Rectal smooth muscle tissue (tissue), 1 donor: ENCODE measurements around the gene KRT83.
"Not testable (repeated sequence)": the region's sequence is repeated elsewhere in the genome, so short reads cannot be mapped to it uniquely, and the experiment has no call there.

ENCODE experiments used
- H3K27ac ChIP-seq: one replicate; pipeline ENCODE4 v1.7.0; 2013; ENCODE audit warnings: low read depth, low read length, inconsistent platforms
- H3K27me3 ChIP-seq: one replicate; pipeline ENCODE4 v1.7.0; 2013; ENCODE audit warnings: low read length; ENCODE audit not compliant: control insufficient read depth, insufficient read depth
- H3K36me3 ChIP-seq: one replicate; pipeline ENCODE4 v1.7.0; 2013; ENCODE audit warnings: low read length; ENCODE audit not compliant: control insufficient read depth, insufficient read depth
- H3K4me1 ChIP-seq: one replicate; pipeline ENCODE4 v1.7.0; 2013; ENCODE audit warnings: low read length; ENCODE audit not compliant: control insufficient read depth, insufficient read depth
- H3K4me3 ChIP-seq: one replicate; pipeline ENCODE4 v1.7.0; 2013; ENCODE audit warnings: low read length
- H3K9ac ChIP-seq: one replicate; pipeline ENCODE4 v1.7.0; 2013; ENCODE audit warnings: low read length

Gene KRT83

GRCh38 chr12:52322069-52322468, 871 bp upstream of the KRT83 start:
- H3K9ac ChIP-seq, result no peak overlapping the region
- no peaks in the 10 kb centered on the region for H3K27me3 ChIP-seq
- H3K4me1 ChIP-seq, result no peaks in the 10 kb centered on the region
- H3K4me3 ChIP-seq, result no peak overlapping the region
- no peaks in the 10 kb centered on the region for H3K36me3 ChIP-seq
- H3K27ac ChIP-seq, result no peak overlapping the region

DNA sequence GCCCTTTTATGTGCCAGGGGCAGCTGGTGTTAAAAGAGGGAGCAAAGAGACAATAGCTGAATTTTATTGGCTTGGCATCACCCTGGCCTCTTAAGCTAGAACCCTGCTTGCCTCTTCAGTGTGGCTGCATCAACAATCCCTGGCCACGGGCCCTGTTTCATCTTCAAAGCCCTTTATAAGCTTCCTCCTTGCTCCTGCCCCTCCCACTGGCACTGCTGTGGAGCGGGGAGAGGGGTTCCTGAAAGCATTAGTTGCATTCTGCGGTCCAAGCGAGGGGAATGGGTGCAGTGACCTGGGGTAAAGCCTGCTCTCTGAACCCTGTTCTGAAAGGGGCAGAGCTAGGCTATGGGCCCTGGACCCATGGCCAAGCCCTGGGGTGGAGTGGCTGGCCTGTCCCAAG, 220 bp upstream of the KRT83 start:
- no peaks in the 10 kb centered on the region for H3K27me3 ChIP-seq
- no peaks in the 10 kb centered on the region for H3K36me3 ChIP-seq
- H3K4me3 ChIP-seq, result no peak overlapping the region
- no peak overlapping the region for H3K27ac ChIP-seq
- no peaks in the 10 kb centered on the region for H3K4me1 ChIP-seq
- no peak overlapping the region for H3K9ac ChIP-seq

- Histone ChIP-seq H3K4me3 (no peak overlapping the region), H3K27me3 (no peaks in the 10 kb centered on the region), H3K9ac (no peak overlapping the region), H3K36me3 (no peaks in the 10 kb centered on the region), H3K27ac (no peak overlapping the region), H3K4me1 (no peaks in the 10 kb centered on the region)
Observed at GRCh38 chr12:52319097-52319496, 2.1 kb downstream of the KRT83 start.

DNA sequence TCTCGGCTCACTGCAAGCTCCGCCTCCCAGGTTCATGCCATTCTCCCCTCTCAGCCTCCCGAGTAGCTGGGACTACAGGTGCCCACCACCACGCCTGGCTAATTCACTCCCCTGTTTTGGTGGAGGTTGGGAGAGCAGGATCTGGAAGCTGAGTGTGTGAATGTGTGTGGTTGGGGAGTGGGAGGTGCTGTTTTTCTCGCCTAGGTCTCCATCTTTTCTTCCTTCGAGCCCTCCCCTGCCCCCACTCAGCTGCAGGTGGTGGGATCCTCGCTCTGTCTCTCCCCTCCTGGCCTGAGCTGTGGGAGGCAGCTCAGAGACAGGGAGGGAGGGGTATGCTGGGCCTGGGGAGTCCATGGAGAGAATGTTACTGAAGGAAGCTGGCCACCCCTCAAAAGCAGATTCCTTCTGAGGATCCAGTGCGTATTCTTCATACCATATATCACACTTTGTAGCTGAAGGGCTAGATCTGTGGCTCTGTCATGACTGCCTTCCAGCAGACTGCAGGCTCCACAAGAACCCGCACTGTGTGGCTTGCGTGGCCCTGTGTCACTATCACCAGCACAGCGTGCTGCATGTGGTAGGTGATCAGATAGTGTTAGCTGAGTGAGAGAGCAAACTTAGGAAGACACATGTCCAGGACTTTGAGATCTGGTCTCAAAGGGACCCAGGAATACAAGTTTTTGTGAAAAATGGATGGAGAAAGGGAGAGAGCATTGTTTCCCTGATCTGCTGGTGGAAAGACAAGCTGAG, 2.8 kb downstream of the KRT83 start:
- Histone ChIP-seq H3K4me1 (no peaks in the 10 kb centered on the region), H3K9ac (no peak overlapping the region), H3K27ac (no peak overlapping the region), H3K4me3 (no peak overlapping the region), H3K27me3 (peaks cover 2% of the 10 kb centered on the region), H3K36me3 (no peaks in the 10 kb centered on the region)

DNA sequence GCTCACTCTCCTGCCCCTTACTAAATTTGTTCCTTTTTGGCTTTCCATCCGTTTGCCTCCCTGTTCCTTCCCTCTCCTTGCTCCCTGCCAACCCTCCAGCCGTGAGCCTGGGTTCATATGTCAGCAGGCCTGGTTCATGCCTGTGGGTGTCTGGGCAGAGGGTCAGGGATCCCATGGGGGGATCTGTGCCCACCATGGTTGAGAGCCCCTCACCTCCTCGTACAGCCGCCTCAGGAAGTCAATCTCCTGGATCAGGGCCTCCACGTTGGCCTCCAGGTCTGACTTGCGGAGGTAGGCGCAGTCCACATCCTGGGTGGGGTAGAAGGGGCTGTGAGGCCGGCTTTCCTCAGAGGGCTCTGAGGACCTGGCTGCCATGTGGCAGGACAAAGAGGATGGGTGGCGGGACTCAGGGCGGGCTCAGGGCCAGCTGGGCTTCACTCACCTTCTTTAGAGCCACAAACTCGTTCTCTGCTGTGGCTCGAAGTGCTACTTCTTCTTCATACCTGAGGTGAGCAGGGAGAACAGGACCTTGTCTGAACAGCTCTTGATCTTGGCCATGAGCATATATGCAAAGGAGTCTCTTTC, 3.6 kb downstream of the KRT83 start:
- Histone ChIP-seq H3K27ac (no peak overlapping the region), H3K36me3 (no peaks in the 10 kb centered on the region), H3K9ac (no peak overlapping the region), H3K4me3 (no peak overlapping the region), H3K4me1 (no peaks in the 10 kb centered on the region), H3K27me3 (peaks cover 2% of the 10 kb centered on the region)

DNA sequence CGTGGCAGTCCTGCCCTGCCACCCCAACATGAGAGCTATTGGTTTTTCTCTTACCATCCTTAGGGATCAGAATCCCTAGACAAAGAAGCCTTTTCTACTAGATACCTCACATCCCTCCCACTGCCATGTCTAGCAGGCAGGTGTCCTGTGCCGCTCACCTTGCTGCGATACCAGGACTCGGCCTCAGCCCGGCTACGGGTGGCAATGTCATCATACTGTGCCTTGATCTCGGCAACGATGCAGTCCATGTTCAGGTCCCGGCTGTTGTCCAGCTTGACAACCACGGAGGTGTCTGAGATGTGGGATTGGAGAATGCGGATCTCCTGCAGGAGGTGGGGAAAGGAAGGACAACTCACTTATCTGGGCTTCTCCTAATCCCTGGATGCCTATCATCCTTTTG, 4.5 kb downstream of the KRT83 start:
- Histone ChIP-seq H3K4me1 (no peaks in the 10 kb centered on the region), H3K9ac (no peak overlapping the region), H3K27me3 (peaks cover 2% of the 10 kb centered on the region), H3K36me3 (no peaks in the 10 kb centered on the region), H3K27ac (no peak overlapping the region), H3K4me3 (no peak overlapping the region)

DNA sequence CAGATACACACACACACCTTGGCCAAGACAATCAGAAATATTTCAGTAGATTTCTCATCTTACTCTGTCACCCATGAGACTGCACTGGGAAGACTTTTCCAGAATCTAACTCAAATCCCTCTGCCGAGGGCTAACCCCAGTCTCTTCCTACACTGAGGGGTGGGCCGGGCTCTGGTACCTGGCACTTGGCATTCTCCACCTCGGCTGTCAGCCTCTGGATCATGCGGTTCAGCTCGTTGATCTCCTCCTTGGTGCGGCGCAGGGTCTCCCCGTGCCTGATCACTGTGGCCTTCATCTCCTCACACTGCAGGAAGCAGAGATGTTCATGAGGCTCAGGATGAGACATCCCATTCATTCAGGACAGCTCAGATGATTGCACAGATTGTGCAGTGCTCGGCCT, 4.9 kb downstream of the KRT83 start:
- H3K4me3 ChIP-seq, result no peak overlapping the region
- peaks cover 3% of the 10 kb centered on the region for H3K4me1 ChIP-seq
- no peak overlapping the region for H3K9ac ChIP-seq
- no peaks in the 10 kb centered on the region for H3K36me3 ChIP-seq
- peaks cover 3% of the 10 kb centered on the region for H3K27me3 ChIP-seq
- H3K27ac ChIP-seq, result no peak overlapping the region

DNA sequence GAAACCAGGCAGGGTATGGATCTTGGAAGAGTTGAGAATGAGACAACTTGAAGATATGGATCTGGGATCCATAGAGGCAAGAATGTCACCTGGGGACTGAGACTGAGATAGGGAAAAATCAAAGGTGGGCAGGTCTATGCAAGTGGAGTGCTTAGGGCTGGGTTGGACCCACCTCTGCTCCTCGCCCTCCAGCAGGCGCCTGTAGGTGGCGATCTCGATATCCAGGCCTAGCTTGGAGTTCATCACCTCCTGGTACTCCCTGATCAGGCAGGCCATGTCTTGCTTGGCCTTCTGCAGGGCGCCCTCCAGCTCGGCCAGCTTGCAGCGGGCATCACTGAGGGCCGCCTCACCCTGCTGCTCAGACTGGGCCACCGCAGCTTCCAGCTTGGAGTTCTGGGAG, 5.5 kb downstream of the KRT83 start:
- not testable (repeated sequence) for H3K27ac ChIP-seq, H3K36me3 ChIP-seq, H3K27me3 ChIP-seq, H3K4me3 ChIP-seq, H3K9ac ChIP-seq, H3K4me1 ChIP-seq

DNA sequence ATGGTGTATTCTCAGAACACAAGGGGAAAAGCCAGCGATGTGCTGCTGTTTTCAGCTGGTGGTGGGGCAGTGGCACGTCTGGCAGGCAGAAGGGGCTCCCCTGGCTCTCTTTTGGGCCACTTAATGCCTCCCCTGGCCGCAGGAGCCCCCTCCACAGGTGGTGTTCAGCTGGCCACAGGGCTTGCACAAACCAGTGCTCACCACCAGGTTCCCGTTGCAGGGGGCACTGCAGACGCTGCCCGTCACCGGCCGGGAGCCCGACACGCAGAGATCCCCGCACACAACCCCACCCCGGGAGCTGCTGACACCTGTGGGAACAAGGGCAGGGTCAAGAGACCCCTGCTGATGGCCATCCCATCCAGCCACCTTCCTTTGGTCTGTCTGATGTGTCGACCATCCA, 6.7 kb downstream of the KRT83 start:
- no peak overlapping the region for H3K27ac ChIP-seq
- H3K4me1 ChIP-seq, result peaks cover 6% of the 10 kb centered on the region
- no peak overlapping the region for H3K4me3 ChIP-seq
- H3K27me3 ChIP-seq, result peaks cover 4% of the 10 kb centered on the region
- no peaks in the 10 kb centered on the region for H3K36me3 ChIP-seq
- H3K9ac ChIP-seq, result no peak overlapping the region

GRCh38 chr12:52313926-52314325, 7.3 kb downstream of the KRT83 start:
- Histone ChIP-seq H3K27me3 (peaks cover 6% of the 10 kb centered on the region), H3K4me1 (peaks cover 6% of the 10 kb centered on the region), H3K36me3 (no peaks in the 10 kb centered on the region), H3K4me3 (no peak overlapping the region), H3K9ac (no peak overlapping the region), H3K27ac (no peak overlapping the region)

DNA sequence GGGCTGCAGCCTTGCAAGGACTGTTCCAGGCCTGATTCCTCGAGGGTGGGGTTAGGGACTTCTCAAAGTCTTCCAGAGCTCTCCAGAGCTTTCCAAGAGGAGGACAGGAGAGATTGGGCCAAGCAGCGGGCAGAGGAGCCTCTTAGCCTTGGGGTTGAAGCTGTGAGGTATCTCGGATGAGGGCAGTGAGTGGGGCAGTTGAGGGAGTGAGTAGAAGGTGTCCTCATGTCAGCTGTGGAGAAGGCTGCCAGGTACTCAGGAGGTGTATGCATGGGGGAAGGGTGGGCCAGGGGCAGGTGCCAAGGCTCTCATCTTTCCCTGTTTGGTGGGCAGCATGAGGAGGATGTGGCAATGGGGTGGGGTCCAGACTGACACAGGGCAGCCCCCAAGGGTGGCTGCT, 7.7 kb downstream of the KRT83 start:
- Histone ChIP-seq H3K27ac (no peak overlapping the region), H3K4me3 (no peak overlapping the region), H3K9ac (no peak overlapping the region), H3K4me1 (peaks cover 6% of the 10 kb centered on the region), H3K36me3 (no peaks in the 10 kb centered on the region), H3K27me3 (peaks cover 6% of the 10 kb centered on the region)

DNA sequence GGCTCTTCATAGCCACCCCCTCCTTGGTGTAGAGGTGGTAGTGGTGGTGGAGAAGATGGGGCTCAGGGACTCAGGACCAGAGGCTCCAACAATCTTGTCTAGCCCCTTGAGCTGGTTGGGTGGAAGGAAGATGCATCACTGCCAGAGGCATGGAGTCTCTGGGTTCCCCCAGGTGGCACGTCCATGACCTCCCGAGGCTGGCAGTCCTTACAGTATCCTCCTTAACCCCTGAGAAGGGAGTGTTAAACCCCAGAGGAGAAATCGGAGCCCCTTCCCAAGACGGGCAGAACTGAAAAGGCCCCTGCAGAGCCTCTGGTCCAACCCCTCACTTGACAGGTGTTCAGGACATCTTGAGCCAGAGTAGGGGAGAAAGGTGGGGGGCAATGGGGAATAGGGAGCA, 9.1 kb downstream of the KRT83 start:
- no peak overlapping the region for H3K27ac ChIP-seq

DNA sequence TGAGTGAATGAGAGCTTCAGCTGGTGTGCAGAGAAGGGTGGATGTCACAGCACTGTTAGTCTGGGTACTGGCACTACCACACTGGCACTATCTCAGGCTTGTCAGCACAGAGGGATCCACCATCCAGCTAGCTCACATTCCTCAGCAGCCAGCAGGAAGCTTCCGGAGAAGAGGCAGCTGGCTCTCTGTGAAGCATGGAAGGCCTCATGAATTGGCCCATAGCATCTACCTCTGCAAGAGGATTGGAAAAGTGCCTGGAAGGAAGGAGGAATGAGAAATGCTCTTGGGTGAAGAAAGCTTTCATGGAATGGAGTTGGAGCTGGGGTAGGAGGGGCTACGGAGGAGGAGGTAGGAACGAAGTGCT, 9.9 kb downstream of the KRT83 start:
- peaks cover 6% of the 10 kb centered on the region for H3K4me1 ChIP-seq
- peaks cover 6% of the 10 kb centered on the region for H3K27me3 ChIP-seq
- H3K4me3 ChIP-seq, result no peak overlapping the region
- H3K27ac ChIP-seq, result no peak overlapping the region
- H3K36me3 ChIP-seq, result no peaks in the 10 kb centered on the region
- no peak overlapping the region for H3K9ac ChIP-seq

More for the DNA sequence above, 9.1 kb downstream of the KRT83 start:
- Histone ChIP-seq H3K36me3 (no peaks in the 10 kb centered on the region), H3K4me3 (no peak overlapping the region), H3K27me3 (peaks cover 6% of the 10 kb centered on the region), H3K9ac (no peak overlapping the region), H3K4me1 (peaks cover 6% of the 10 kb centered on the region)
